Cerebellar nuclear complex (tissue), 1 donor: ENCODE data around the gene SLC18A2.
"Not testable (repeated sequence)": the region's sequence is repeated elsewhere in the genome, so short reads cannot be mapped to it uniquely, and the experiment has no call there.

Experiments used
- DNase-seq, 2 experiments: peaks; one replicate each; lab custom pipeline; 2025; lab: John Stamatoyannopoulos, UW

SLC18A2 gene

GRCh38 chr10:117240621-117241529, at the start of gene SLC18A2:
SLC18A2 (plus strand) TSS chr10:117241114; CDS start chr10:117241694, 580 bp downstream.
- no peak for DNase-seq

GRCh38 chr10:117197189-117197588, 43.7 kb upstream of the SLC18A2 start, which contains the start of gene KCNK18:
KCNK18 (plus strand) TSS chr10:117197489; CDS start chr10:117197489, 0 bp downstream.
- no peak for DNase-seq

DNA sequence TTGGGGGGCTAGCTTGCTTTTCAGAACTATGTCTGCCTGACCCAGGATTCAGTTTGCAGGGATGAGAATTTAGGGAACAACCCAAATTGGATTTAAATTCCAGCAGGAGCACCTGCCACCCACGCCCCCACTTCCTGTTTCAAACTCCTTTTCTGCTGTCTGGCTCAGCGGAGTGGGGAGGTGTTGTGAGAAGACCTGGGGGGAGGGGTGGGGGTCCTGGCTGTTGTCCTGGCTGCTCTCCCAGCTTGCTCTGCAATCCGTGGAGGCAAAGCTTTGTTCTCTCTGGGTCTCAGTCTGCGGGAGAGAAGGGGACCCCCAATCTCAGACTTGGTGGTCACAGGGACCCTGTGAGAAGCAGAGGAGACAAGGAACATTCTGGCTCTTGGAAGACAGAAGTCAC, 42.8 kb upstream of the SLC18A2 start:
- DNase-seq: no peak

DNA sequence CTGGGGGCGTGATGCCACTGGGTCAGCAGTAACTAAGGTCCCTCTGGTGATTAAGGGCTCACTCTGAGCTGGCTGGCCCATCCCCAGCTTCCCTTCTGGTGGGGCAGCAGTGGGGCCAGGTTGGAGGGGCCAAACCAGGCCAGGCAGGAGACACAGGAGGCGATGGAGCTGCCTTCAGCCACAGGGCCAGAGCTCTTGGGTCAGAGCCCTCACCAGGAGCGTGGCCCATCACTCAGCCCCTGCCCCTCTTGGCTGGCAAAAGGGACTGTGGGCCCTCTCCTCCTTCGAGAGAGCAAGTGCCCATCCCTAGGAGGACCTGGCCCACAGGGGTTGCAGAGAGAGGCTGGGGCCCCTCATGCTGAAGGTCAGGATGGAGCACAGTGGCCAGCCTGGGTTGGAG, 39.1 kb upstream of the SLC18A2 start:
- no peak for DNase-seq

- no peak for DNase-seq
Measured at GRCh38 chr10:117204316-117204715, 36.6 kb upstream of the SLC18A2 start.

DNA sequence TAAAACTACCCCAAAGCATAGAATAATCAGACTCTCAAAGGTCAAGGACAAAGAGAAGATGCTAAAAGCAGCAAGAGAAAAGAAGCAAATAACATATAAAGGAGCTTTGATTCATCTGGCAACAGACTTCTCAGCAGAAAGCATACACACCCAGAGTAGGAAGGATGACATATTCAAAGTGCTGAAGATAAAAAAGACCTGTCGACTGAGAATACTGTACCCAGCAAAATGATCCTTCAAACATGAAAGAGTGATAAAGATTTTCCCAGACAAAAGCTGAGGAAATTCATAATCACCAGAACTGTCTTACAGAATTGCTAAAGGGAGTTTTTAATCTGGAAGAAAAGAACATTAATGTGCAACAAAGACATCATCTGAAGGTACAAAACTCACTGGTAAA, 28.7 kb upstream of the SLC18A2 start:
- no peak for DNase-seq

DNA sequence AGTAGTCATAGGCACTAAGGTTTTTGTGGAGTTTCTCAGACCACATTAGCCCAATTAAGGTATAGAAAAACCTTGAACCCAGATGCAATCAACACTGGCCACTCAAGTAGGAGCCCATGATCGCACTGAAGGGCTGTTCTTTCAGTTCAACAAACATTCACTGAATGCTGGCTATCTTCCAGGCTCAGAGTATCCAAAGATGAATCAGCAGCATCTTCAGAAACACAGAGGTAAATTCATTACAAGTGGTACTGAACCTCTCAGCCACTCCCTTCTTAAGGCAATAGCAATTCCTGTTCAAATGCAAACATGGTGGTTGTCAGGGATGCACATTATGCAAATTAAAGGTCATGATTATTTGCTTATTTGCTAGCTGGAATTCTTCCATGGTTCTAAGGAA, 26.5 kb upstream of the SLC18A2 start:
- no peak for DNase-seq

DNA sequence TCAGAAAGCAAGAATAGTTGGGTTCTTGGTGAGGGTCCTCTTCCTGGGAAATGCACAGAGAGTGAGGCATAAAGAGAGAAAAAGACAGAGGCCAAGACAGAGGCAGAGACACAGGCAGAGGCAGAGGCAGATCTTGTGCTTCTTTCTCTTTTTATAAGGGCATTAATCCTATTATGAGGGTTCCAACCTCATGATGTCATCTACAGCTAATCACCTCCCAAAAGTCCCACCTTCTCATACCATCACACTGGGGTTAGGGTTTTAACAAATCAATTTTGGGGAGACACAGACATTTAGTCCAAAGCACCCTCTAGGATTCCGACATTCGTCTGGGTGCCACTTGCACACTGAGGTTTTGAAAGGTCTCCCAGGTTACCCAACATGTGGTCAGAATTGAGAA, 25.8 kb upstream of the SLC18A2 start:
- DNase-seq: no peak

GRCh38 chr10:117216028-117216427, 24.9 kb upstream of the SLC18A2 start:
- no peak for DNase-seq

GRCh38 chr10:117216611-117217195, 24.2 kb upstream of the SLC18A2 start:
- no peak for DNase-seq

GRCh38 chr10:117217196-117217761, 23.6 kb upstream of the SLC18A2 start:
- DNase-seq: no peak

- DNase-seq: no peak
Measured at GRCh38 chr10:117218654-117219053, 22.3 kb upstream of the SLC18A2 start.

DNA sequence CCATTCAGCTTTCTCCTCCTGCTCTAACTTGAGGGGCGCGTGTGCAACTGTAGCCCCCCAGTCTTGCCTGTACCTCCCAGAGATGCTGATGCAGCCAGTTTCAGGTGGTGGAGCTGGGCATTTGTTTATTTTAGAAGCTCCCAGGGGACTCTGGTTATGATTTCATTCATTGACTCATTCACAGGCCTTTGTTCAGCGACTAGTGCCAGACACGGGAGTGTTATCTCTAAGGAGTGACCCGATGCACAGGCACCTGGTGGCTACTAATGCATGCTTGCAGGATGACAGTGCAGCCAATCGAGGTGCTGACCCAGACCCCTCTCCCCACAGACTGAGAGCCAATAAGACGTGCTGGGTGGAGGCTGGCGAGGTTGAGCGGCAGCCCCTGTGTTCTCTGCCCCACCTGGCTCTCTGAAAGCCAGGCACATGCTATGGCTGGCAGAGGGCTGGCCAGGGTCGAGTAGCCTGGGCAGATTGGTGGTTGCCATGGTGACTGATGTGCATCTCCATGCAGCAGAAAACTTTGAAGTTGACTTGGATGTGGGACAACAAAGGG, 19.7 kb upstream of the SLC18A2 start:
- DNase-seq: no peak

DNA sequence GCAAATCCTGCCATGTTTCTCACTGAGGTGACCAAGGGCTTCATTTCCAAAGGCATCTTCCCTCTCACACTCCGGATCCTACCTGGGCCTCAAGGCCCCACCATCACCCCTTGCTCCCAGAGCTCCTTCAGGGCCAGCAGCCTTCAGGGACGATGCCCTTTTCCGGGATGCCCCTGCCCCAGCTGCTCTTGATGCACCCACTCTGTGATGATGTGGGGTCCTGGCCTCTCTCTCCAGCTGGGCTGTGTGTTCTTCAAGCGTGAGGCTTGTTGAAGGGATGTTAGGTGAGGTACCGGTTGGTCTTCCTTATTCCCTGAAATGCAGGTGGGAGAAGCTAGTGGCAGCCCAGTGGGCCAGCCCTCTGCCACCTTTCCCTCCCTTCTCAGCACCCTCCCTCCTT, 18.4 kb upstream of the SLC18A2 start:
- no peak for DNase-seq

GRCh38 chr10:117222976-117223692, 17.8 kb upstream of the SLC18A2 start:
- DNase-seq: no peak

- no peak for DNase-seq
Measured at GRCh38 chr10:117223693-117224430, 17.1 kb upstream of the SLC18A2 start.

GRCh38 chr10:117224881-117225280, 16.0 kb upstream of the SLC18A2 start:
- DNase-seq: no peak

- no peak for DNase-seq
Measured at GRCh38 chr10:117226813-117227451, 14.0 kb upstream of the SLC18A2 start.

GRCh38 chr10:117228210-117228609, 12.7 kb upstream of the SLC18A2 start:
- DNase-seq: no peak

- not testable (repeated sequence) for DNase-seq
Measured at GRCh38 chr10:117230107-117230506, 10.8 kb upstream of the SLC18A2 start.
